ENCODE data around the gene NUP210L. TPM values are rescaled to one million over a fixed set of nuclear protein-coding genes. Genes with fewer than 3 reads are reported as not detected.

NUP210L gene
- total RNA-seq, result under 1 TPM in 2 of 7 donors, not detected in 5; 0.07 to 0.10 TPM
- not detected for polyA plus RNA-seq
- long read RNA-seq, donor 1, result 0 reads
- long read RNA-seq, donor 2, result 0 reads
- long read RNA-seq, donor 3, result 0 reads

GRCh38 chr1:154154534-154155191 lies at the start of gene NUP210L:
Gene NUP210L, minus strand, starts transcription at chr1:154155073.
- intact Hi-C loops (cut with DNase I), result no loop called here
- H3K27me3 ChIP-seq, result no peaks in the 10 kb centered on the region

GRCh38 chr1:154199563-154199879 lies 44.6 kb upstream of the NUP210L start:
- 86 to 94% (median 88%) methylated on average over 3 of the region's 3 CpGs for WGBS, 3 donors
- no peaks in the 10 kb centered on the region for H3K36me3 ChIP-seq
- H3K9me3 ChIP-seq, result no peaks in the 10 kb centered on the region
- no peak for TF ChIP-seq EP300 (IDR thresholded peaks at IDR 0.05)
- no peak for TF ChIP-seq CTCF (IDR thresholded peaks at IDR 0.05)
- no peak for TF ChIP-seq POLR2A (IDR thresholded peaks at IDR 0.05)
- no peak overlapping the region for H3K27ac ChIP-seq
- H3K27me3 ChIP-seq, result no peaks in the 10 kb centered on the region
- H3K4me1 ChIP-seq (ENCODE audit: insufficient read depth), result no peaks in the 10 kb centered on the region
- intact Hi-C loops (cut with DNase I), result no loop called here
- no peak for DNase-seq
- H3K4me3 ChIP-seq, result no peak overlapping the region

More at GRCh38 chr1:154154534-154155191, at the start of gene NUP210L:
- H3K4me3 ChIP-seq, result no peak within 1 kb of the TSS
- peak; percentile 22 to 74 (median 63) for DNase-seq
- 75 to 80% (median 79%) methylated on average over 29 of the region's 29 CpGs for WGBS, 3 donors
- peak within 1 kb of the TSS; percentile 47 to 59 for H3K27ac ChIP-seq
- no peaks in the 10 kb centered on the region for H3K4me1 ChIP-seq (ENCODE audit: insufficient read depth)
- no peaks in the 10 kb centered on the region for H3K9me3 ChIP-seq
- TF ChIP-seq CTCF (IDR thresholded peaks at IDR 0.05), result no peak
- TF ChIP-seq EP300 (IDR thresholded peaks at IDR 0.05), result no peak
- no peak for TF ChIP-seq POLR2A (IDR thresholded peaks at IDR 0.05)
- H3K36me3 ChIP-seq, result no peaks in the 10 kb centered on the region

DNA sequence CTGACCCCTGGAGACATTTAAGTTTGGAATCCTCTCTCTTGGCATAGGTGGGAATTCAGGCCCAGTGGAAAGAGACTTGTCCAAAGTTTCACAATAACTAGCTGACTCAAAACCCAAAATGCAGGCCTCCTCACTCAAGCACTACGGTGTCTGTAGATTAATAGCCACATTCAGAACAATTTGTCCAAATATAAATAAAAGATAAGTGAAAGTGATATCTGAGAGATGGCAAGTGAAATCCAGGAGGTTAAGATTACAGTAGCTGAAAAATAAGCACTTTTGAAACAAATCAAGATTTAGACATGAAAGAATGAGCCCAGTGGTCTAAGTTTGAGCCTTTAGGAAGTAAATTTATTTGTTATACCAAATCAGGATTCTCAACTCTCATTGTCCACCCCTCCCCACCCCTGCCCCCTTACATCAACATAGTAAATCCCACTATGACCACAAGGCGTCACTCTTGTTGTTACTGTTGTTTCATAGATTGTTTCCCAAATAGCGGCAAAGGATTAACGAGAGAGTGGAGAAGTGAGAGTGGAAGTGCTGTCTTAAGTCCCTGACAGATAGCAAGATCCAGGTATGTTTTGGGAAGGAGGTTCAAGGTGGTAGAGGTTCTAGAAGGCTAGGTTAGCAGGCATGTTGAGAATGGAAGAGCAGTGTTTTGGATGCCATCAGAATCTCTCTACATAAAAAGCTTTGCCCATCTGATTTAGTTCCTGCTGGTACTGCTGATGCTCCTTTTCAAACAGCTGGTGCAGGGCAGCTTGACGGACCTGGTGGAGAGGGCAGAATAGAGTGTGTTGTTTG lies 44.1 kb upstream of the NUP210L start:
- Histone ChIP-seq H3K9me3 (no peaks in the 10 kb centered on the region), H3K27me3 (no peaks in the 10 kb centered on the region), H3K4me3 (no peak overlapping the region), H3K27ac (peak overlapping the region in 1 of 2 donors; percentile 5), H3K36me3 (no peaks in the 10 kb centered on the region), H3K4me1 (ENCODE audit: insufficient read depth) (no peaks in the 10 kb centered on the region)
- peak in 1 of 5 donors; percentile 51 for DNase-seq
- intact Hi-C loops (cut with DNase I), result no loop called here
- 0 to 4% (median 3%) methylated on average over 5 of the region's 5 CpGs for WGBS, 3 donors
- TF ChIP-seq CTCF (IDR thresholded peaks at IDR 0.05), result peak in 2 of 3 donors; percentile 27 to 29
- TF ChIP-seq EP300 (IDR thresholded peaks at IDR 0.05), result no peak

- H3K36me3 ChIP-seq, result no peaks in the 10 kb centered on the region
- DNase-seq, result peak in 2 of 5 donors; percentile 12 to 45
- no peaks in the 10 kb centered on the region for H3K4me1 ChIP-seq (ENCODE audit: insufficient read depth)
- H3K9me3 ChIP-seq, result no peaks in the 10 kb centered on the region
- H3K4me3 ChIP-seq, result no peak overlapping the region
- no peak for TF ChIP-seq CTCF (IDR thresholded peaks at IDR 0.05)
- no peak for TF ChIP-seq POLR2A (IDR thresholded peaks at IDR 0.05)
- no peak for TF ChIP-seq EP300 (IDR thresholded peaks at IDR 0.05)
- H3K27me3 ChIP-seq, result no peaks in the 10 kb centered on the region
- H3K27ac ChIP-seq, result no peak overlapping the region
- 51 to 55% (median 51%) methylated on average over 8 of the region's 8 CpGs for WGBS, 3 donors
- intact Hi-C loops (cut with DNase I), result no loop called here
Observed at GRCh38 chr1:154193821-154194220, 38.9 kb upstream of the NUP210L start.
